Subcutaneous abdominal adipose tissue (tissue), 5 donors: ENCODE data around the gene NTSR1.

Source experiments
- H3K27ac ChIP-seq: one replicate; pipeline ENCODE4 v1.7.0; 2013; ENCODE audit warnings: low read depth, mild to moderate bottlenecking, inconsistent platforms, low read length, moderate library complexity
- H3K27me3 ChIP-seq, 5 donors: one replicate each; pipeline ENCODE4 v1.7.0; 2013; ENCODE audit warnings: low read length in 5 of 5, inconsistent platforms in 1 of 5; ENCODE audit not compliant: control insufficient read depth in 5 of 5, insufficient read depth in 4 of 5
- H3K36me3 ChIP-seq, 5 donors: one replicate each; pipeline ENCODE4 v1.7.0; 2013; ENCODE audit warnings: low read length in 5 of 5; ENCODE audit not compliant: control insufficient read depth in 5 of 5, insufficient read depth in 5 of 5
- H3K4me1 ChIP-seq, 5 donors: one replicate each; pipeline ENCODE4 v1.7.0; 2013; ENCODE audit warnings: low read length in 5 of 5, mild to moderate bottlenecking in 3 of 5, moderate library complexity in 1 of 5; ENCODE audit not compliant: control insufficient read depth in 5 of 5, insufficient read depth in 5 of 5
- H3K4me3 ChIP-seq, 5 donors: one replicate each; pipeline ENCODE4 v1.7.0; 2013; ENCODE audit warnings: low read length in 5 of 5, low read depth in 1 of 5
- H3K9ac ChIP-seq, 5 donors: one replicate each; pipeline ENCODE4 v1.7.0; 2013; ENCODE audit warnings: low read length in 5 of 5, mild to moderate bottlenecking in 4 of 5, moderate library complexity in 3 of 5
- H3K9me3 ChIP-seq, 5 donors: one replicate each; pipeline ENCODE4 v1.7.0; 2013; ENCODE audit warnings: low read length in 5 of 5; ENCODE audit not compliant: control insufficient read depth in 5 of 5
- donor health status: healthy.
- donor health status: healthy.
- donor health status: healthy.
- donor health status: healthy.
- donor health status: healthy.

NTSR1 gene

GRCh38 chr20:62722627-62723026 lies 14.0 kb downstream of the NTSR1 start:
- H3K9me3 ChIP-seq, result peaks cover 2 to 17% (median 10%) of the 10 kb centered on the region in 5 donors
- peaks cover 36 to 58% (median 48%) of the 10 kb centered on the region in 5 donors for H3K27me3 ChIP-seq
- no peaks in the 10 kb centered on the region for H3K36me3 ChIP-seq
- H3K4me3 ChIP-seq, result no peak overlapping the region
- no peak overlapping the region for H3K9ac ChIP-seq
- peaks cover 0 to 3% (median 0%) of the 10 kb centered on the region in 5 donors for H3K4me1 ChIP-seq
- no peak overlapping the region for H3K27ac ChIP-seq

GRCh38 chr20:62723351-62723750 lies 14.7 kb downstream of the NTSR1 start:
- Histone ChIP-seq H3K27me3 (peaks cover 31 to 54% (median 47%) of the 10 kb centered on the region in 5 donors), H3K4me1 (peaks cover 0 to 11% (median 0%) of the 10 kb centered on the region in 5 donors), H3K4me3 (no peak overlapping the region), H3K9me3 (peaks cover 2 to 17% (median 10%) of the 10 kb centered on the region in 5 donors), H3K36me3 (no peaks in the 10 kb centered on the region), H3K27ac (no peak overlapping the region), H3K9ac (no peak overlapping the region)

- H3K27ac ChIP-seq, result no peak overlapping the region
- no peaks in the 10 kb centered on the region for H3K36me3 ChIP-seq
- peaks cover 0 to 14% (median 0%) of the 10 kb centered on the region in 5 donors for H3K4me1 ChIP-seq
- peaks cover 2 to 17% (median 10%) of the 10 kb centered on the region in 5 donors for H3K9me3 ChIP-seq
- no peak overlapping the region for H3K4me3 ChIP-seq
- peaks cover 31 to 56% (median 52%) of the 10 kb centered on the region in 5 donors for H3K27me3 ChIP-seq
- no peak overlapping the region for H3K9ac ChIP-seq
Measured at GRCh38 chr20:62723768-62724450, 15.3 kb downstream of the NTSR1 start.

- Histone ChIP-seq H3K9ac (no peak overlapping the region), H3K27me3 (peaks cover 31 to 56% (median 56%) of the 10 kb centered on the region in 5 donors), H3K36me3 (no peaks in the 10 kb centered on the region), H3K27ac (no peak overlapping the region), H3K4me3 (no peak overlapping the region), H3K9me3 (peaks cover 2 to 15% (median 9%) of the 10 kb centered on the region in 5 donors), H3K4me1 (peaks cover 0 to 14% (median 0%) of the 10 kb centered on the region in 5 donors)
Measured at GRCh38 chr20:62724692-62725595, 16.3 kb downstream of the NTSR1 start.

- Histone ChIP-seq H3K27me3 (peaks cover 31 to 56% (median 56%) of the 10 kb centered on the region in 5 donors), H3K4me1 (peaks cover 0 to 14% (median 0%) of the 10 kb centered on the region in 5 donors), H3K9me3 (peaks cover 2 to 14% (median 8%) of the 10 kb centered on the region in 5 donors), H3K4me3 (no peak overlapping the region), H3K36me3 (no peaks in the 10 kb centered on the region), H3K9ac (no peak overlapping the region), H3K27ac (no peak overlapping the region)
Measured at GRCh38 chr20:62725596-62726268, 17.1 kb downstream of the NTSR1 start.

- Histone ChIP-seq H3K4me1 (peaks cover 0 to 14% (median 0%) of the 10 kb centered on the region in 5 donors), H3K9me3 (peaks cover 2 to 10% (median 7%) of the 10 kb centered on the region in 5 donors), H3K9ac (no peak overlapping the region), H3K27ac (no peak overlapping the region), H3K36me3 (no peaks in the 10 kb centered on the region), H3K27me3 (peaks cover 31 to 56% (median 56%) of the 10 kb centered on the region in 5 donors), H3K4me3 (no peak overlapping the region)
Measured at GRCh38 chr20:62726276-62726675, 17.6 kb downstream of the NTSR1 start.

- Histone ChIP-seq H3K4me3 (no peak overlapping the region), H3K36me3 (no peaks in the 10 kb centered on the region), H3K4me1 (peaks cover 0 to 14% (median 0%) of the 10 kb centered on the region in 5 donors), H3K27ac (no peak overlapping the region), H3K9me3 (peaks cover 0 to 4% (median 2%) of the 10 kb centered on the region in 5 donors), H3K9ac (no peak overlapping the region), H3K27me3 (peaks cover 31 to 56% (median 53%) of the 10 kb centered on the region in 5 donors)
Measured at GRCh38 chr20:62726716-62727583, 18.3 kb downstream of the NTSR1 start.

- H3K4me3 ChIP-seq, result no peak overlapping the region
- no peaks in the 10 kb centered on the region for H3K36me3 ChIP-seq
- peaks cover 0 to 14% (median 0%) of the 10 kb centered on the region in 5 donors for H3K4me1 ChIP-seq
- H3K27me3 ChIP-seq, result peaks cover 25 to 50% (median 47%) of the 10 kb centered on the region in 5 donors
- peaks cover 0 to 3% (median 0%) of the 10 kb centered on the region in 5 donors for H3K9me3 ChIP-seq
- H3K9ac ChIP-seq, result no peak overlapping the region
- H3K27ac ChIP-seq, result no peak overlapping the region
Measured at GRCh38 chr20:62727584-62728027, 19.0 kb downstream of the NTSR1 start.
